ENCODE data around the gene STXBP6.

- TF ChIP-seq CTCF (conservative IDR thresholded peaks at IDR 0.05; ENCODE audit: low read depth in 2 of 2) (no peak), EZH2phosphoT487 (IDR thresholded peaks at IDR 0.05; ENCODE audit: unreplicated experiment) (no peak), CREB1 (CRISPR knock-in tag; IDR thresholded peaks at IDR 0.05; ENCODE audit: low read depth) (no peak), REST (IDR thresholded peaks at IDR 0.05; ENCODE audit: unreplicated experiment) (no peak), EZH2 (IDR thresholded peaks at IDR 0.05; ENCODE audit: low read depth, unreplicated experiment) (no peak), ZNF462 (CRISPR knock-in tag; IDR thresholded peaks at IDR 0.05) (no peak), ZNF114 (CRISPR knock-in tag; IDR thresholded peaks at IDR 0.05) (no peak), POLR2AphosphoS5 (IDR thresholded peaks at IDR 0.05; ENCODE audit: low read depth) (no peak), ZNF331 (CRISPR knock-in tag; IDR thresholded peaks at IDR 0.05; ENCODE audit: low read depth) (no peak), STAT1 (IDR thresholded peaks at IDR 0.05; ENCODE audit: unreplicated experiment) (no peak)
Measured at GRCh38 chr14:24838945-24839616, 210.9 kb downstream of the STXBP6 start.

All from GM23338 (cell line).